SK-N-SH (cell line): ENCODE data around the gene GPR87. TPM values are rescaled to one million over a fixed set of nuclear protein-coding genes. Genes with fewer than 3 reads are reported as not detected.

Experiments used
- CTCF ChIA-PET: fragments of 300-600, 350-600 bp; formaldehyde crosslinking; extraction: SDS; loops from one replicate; lab custom pipeline; 2021; lab: Yijun Ruan, JAX
- POLR2A ChIA-PET: fragments of 350-600 bp; sonication (Branson Sonifier 250); formaldehyde crosslinking; extraction: SDS; loops from one replicate; lab custom pipeline; 2020; ENCODE audit warnings: antibody characterized with exemption, inconsistent platforms; lab: Yijun Ruan, JAX
- DNase-seq: peaks from one replicate; pipeline ENCODE4 v3.0.0; 2012
- H2AFZ ChIP-seq: fragments of 200-600 bp; sonication (generic); 2 replicates; pipeline ENCODE4 v1.8.1; 2016; ENCODE audit warnings: antibody characterized with exemption, mild to moderate bottlenecking, low read depth
- H3F3A ChIP-seq: fragments of 200-600 bp; sonication (generic); replicated peaks from 2 replicates; pipeline ENCODE3; 2016; ENCODE audit warnings: antibody characterized with exemption, mild to moderate bottlenecking; ENCODE audit not compliant: insufficient read depth
- H3K27ac ChIP-seq, 2 experiments: fragments of 200-500 bp in 1 of 2; fragments of 200-600 bp in 1 of 2; sonication (Bioruptor generic) in 1 of 2; sonication (generic), shearing (Covaris generic) in 1 of 2; 2 replicates each; pipeline versions ENCODE4 v1.5.1 to v1.6.1; 2014 to 2016; ENCODE audit warnings: low read depth in 2 of 2, inconsistent platforms in 1 of 2, low read length in 1 of 2, mild to moderate bottlenecking in 1 of 2, mixed read lengths in 1 of 2
- H3K27me3 ChIP-seq: fragments of 200-600 bp; sonication (generic), shearing (Covaris generic); 2 replicates; pipeline ENCODE4 v1.6.1; 2016; ENCODE audit warnings: mixed run types; ENCODE audit not compliant: insufficient read depth
- H3K36me3 ChIP-seq, 2 experiments: fragments of 200-500 bp in 1 of 2; fragments of 200-600 bp in 1 of 2; sonication (Bioruptor generic) in 1 of 2; sonication (generic) in 1 of 2; replicated peaks in 1 of 2; 2 replicates each; pipeline versions ENCODE3 to v1.5.1; 2014 to 2016; ENCODE audit warnings: low read length in 1 of 2, mild to moderate bottlenecking in 1 of 2; ENCODE audit not compliant: insufficient read depth in 2 of 2, control insufficient read depth in 1 of 2
- H3K4me1 ChIP-seq, 2 experiments: fragments of 200-500 bp in 1 of 2; fragments of 200-600 bp in 1 of 2; sonication (Bioruptor generic) in 1 of 2; sonication (generic), shearing (Covaris generic) in 1 of 2; 2 replicates each; pipeline versions ENCODE4 v1.5.1 to v1.6.1; 2014 to 2016; ENCODE audit warnings: low read depth in 1 of 2, low read length in 1 of 2, mixed run types in 1 of 2; ENCODE audit not compliant: insufficient read depth in 2 of 2, control insufficient read depth in 1 of 2
- H3K4me2 ChIP-seq: fragments of 200-600 bp; sonication (generic), shearing (Covaris generic); 2 replicates; pipeline ENCODE4 v1.6.1; 2017; ENCODE audit warnings: mixed run types
- H3K4me3 ChIP-seq, 2 experiments: fragments of 200-500 bp in 1 of 2; fragments of 200-600 bp in 1 of 2; sonication (Bioruptor generic) in 1 of 2; sonication (generic), shearing (Covaris generic) in 1 of 2; 2 replicates each; pipeline versions ENCODE4 v1.5.1 to v1.8.1; 2014 to 2016; ENCODE audit warnings: low read depth in 2 of 2, inconsistent platforms in 1 of 2, low read length in 1 of 2, mild to moderate bottlenecking in 1 of 2, mixed read lengths in 1 of 2, moderate library complexity in 1 of 2
- H3K79me2 ChIP-seq: fragments of 200-600 bp; sonication (generic); 2 replicates; pipeline ENCODE4 v1.8.1; 2017; ENCODE audit warnings: mild to moderate bottlenecking; ENCODE audit not compliant: insufficient read depth
- H3K9ac ChIP-seq: fragments of 200-600 bp; sonication (generic); 2 replicates; pipeline ENCODE4 v1.6.1; 2017; ENCODE audit warnings: mixed run types
- H3K9me2 ChIP-seq: fragments of 200-600 bp; sonication (generic); 2 replicates; pipeline ENCODE4 v1.6.1; 2017; ENCODE audit warnings: mixed run types
- H3K9me3 ChIP-seq: fragments of 200-600 bp; sonication (generic); 2 replicates; pipeline ENCODE4 v1.6.1; 2017; ENCODE audit warnings: mixed run types, mild to moderate bottlenecking, moderate library complexity
- H4K20me1 ChIP-seq: fragments of 200-600 bp; sonication (generic); 2 replicates; pipeline ENCODE4 v1.6.1; 2017; ENCODE audit warnings: mild to moderate bottlenecking, mixed run types; ENCODE audit not compliant: insufficient read depth
- CHD2 ChIP-seq: fragments of 150-350 bp; IDR thresholded peaks from 2 replicates; pipeline ENCODE4 v1.6.1; 2018; ENCODE audit warnings: low read length; ENCODE audit not compliant: partially characterized antibody
- ELF1 ChIP-seq: IDR thresholded peaks from 2 replicates; pipeline ENCODE4 v1.4.0; 2012
- EP300 ChIP-seq, 2 experiments: IDR thresholded peaks; 2 replicates each; pipeline versions ENCODE4 v1.4.0 to v1.6.1; 2012; ENCODE audit warnings: borderline replicate concordance in 1 of 2, low read depth in 1 of 2, low read length in 1 of 2
- EZH2phosphoT487 ChIP-seq: fragments of 200-600 bp; sonication (generic); IDR thresholded peaks from 2 replicates; pipeline ENCODE4 v1.6.1; 2017; ENCODE audit warnings: low read depth, mixed run types, mild to moderate bottlenecking, antibody characterized with exemption, moderate library complexity, borderline replicate concordance
- FOSL2 ChIP-seq: IDR thresholded peaks from 2 replicates; pipeline ENCODE4 v1.4.0; 2012; ENCODE audit warnings: low read depth, mild to moderate bottlenecking, moderate library complexity, borderline replicate concordance
- FOXJ3 ChIP-seq: sonication (generic); formaldehyde crosslinking; IDR thresholded peaks from 2 replicates; pipeline ENCODE4 v1.5.1; 2020; ENCODE audit warnings: mild to moderate bottlenecking, missing genetic modification reagents
- GATA2 ChIP-seq: sonication (generic); formaldehyde crosslinking; IDR thresholded peaks from 2 replicates; pipeline ENCODE4 v1.5.0; 2020; ENCODE audit warnings: mild to moderate bottlenecking, missing genetic modification reagents
- JUND ChIP-seq: IDR thresholded peaks from 2 replicates; pipeline ENCODE4 v1.4.0; 2012
- MEF2A ChIP-seq: IDR thresholded peaks from 2 replicates; pipeline ENCODE4 v1.4.0; 2012; ENCODE audit warnings: low read depth, borderline replicate concordance
- MXI1 ChIP-seq: IDR thresholded peaks from 2 replicates; pipeline ENCODE4 v1.6.1; 2012; ENCODE audit warnings: mild to moderate bottlenecking, low read depth, low read length, improper control_type of control experiment
- NFIC ChIP-seq: IDR thresholded peaks from 2 replicates; pipeline ENCODE4 v1.4.0; 2012; ENCODE audit warnings: borderline replicate concordance
- NRF1 ChIP-seq: IDR thresholded peaks from 2 replicates; pipeline ENCODE4 v1.6.1; 2012; ENCODE audit warnings: low read depth, mild to moderate bottlenecking, low read length
- POLR2AphosphoS5 ChIP-seq: IDR thresholded peaks from 2 replicates; pipeline ENCODE4 v1.6.1; 2012; ENCODE audit warnings: low read depth, low read length
- RCOR1 ChIP-seq: fragments of 150-350 bp; IDR thresholded peaks from 2 replicates; pipeline ENCODE4 v1.6.1; 2017; ENCODE audit warnings: antibody characterized with exemption, low read length
- SMC3 ChIP-seq: IDR thresholded peaks from 2 replicates; pipeline ENCODE4 v1.6.1; 2012; ENCODE audit warnings: low read depth, low read length, improper control_type of control experiment
- TAF1 ChIP-seq: IDR thresholded peaks from 2 replicates; pipeline ENCODE4 v1.6.1; 2012; ENCODE audit warnings: low read depth, mild to moderate bottlenecking, low read length, moderate library complexity, borderline replicate concordance
- TCF12 ChIP-seq: IDR thresholded peaks from 2 replicates; pipeline ENCODE4 v1.4.0; 2012
- WGBS: methylation state at CpG from one replicate; pipeline ENCODE4 v1.1.6; 2017; ENCODE audit warnings: low lambda C conversion rate; 5-methylcytosine and 5-hydroxymethylcytosine counted together
- polyA plus RNA-seq, 3 experiments: library from polyadenylated mRNA; depleted of rRNA; stranded (reverse); fragments of >200 nt; gene quantifications; 2 replicates each; pipeline ENCODE4 v1.2.3, GENCODE V29; 2012
- TF ChIP-seq, protein P1 (sequence below): fragments of 150-350 bp; IDR thresholded peaks from 2 replicates; pipeline ENCODE4 v1.6.1; 2017; ENCODE audit warnings: antibody characterized with exemption, low read length, low read depth, borderline replicate concordance
- TF ChIP-seq, protein P2 (sequence below): fragments of 150-350 bp; IDR thresholded peaks from 2 replicates; pipeline ENCODE4 v1.6.1; 2016; ENCODE audit warnings: mild to moderate bottlenecking, low read depth, low read length
- TF ChIP-seq, protein P3 (sequence below): IDR thresholded peaks from 2 replicates; pipeline ENCODE4 v1.4.0; 2012; ENCODE audit warnings: low read depth, borderline replicate concordance
- TF ChIP-seq, protein P4 (sequence below): IDR thresholded peaks from 2 replicates; pipeline ENCODE4; 2012
- TF ChIP-seq, protein P5 (sequence below): IDR thresholded peaks from 2 replicates; pipeline ENCODE4 v1.4.0; 2012; ENCODE audit warnings: low read depth

Gene GPR87
- polyA plus RNA-seq, 1 of the 3 experiments (the other 2 are of a cell fraction) = 2.3 TPM

DNA sequence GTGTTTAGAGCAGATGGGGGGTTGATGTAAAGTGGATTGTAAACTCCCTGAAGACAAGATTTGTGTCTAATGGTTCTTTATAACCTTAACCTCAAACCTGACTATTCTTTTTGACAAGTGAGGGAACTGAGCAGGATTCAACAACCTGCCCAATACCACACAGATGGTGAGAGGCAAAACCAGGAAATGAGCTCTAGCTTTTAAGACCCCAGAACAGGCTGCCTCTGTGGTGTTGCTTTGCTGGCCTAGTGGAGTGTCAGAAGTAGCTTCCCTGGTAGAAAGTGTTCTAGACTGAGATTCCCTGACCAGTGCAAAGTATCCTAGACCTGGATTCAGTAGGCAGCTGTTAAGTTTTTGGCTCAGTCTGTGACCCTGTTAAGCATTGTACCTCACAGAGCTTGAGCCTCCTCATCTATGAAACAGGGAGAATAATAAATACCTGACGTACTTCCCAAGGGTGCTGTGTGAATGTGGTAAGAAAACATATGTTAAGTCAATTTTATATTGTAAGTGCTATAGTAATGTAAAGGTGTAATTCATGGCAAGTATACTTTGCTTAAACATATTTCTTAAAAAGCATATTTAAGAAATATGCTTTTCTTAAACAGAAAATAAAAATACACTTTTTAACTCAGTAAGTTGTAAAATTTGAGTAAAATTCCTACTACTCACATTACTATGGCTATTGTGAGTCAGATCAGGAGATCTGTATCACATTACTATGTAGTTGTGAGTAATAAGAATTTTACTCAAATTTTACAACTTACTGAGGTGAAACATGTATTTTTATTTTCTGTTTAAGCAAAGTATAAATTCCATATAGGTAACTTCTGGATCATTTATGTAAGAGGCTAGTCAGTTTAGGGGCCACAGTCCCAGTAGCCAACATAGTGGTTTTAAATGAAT is 8.8 kb downstream of the GPR87 start:
- CTCF ChIA-PET = interaction anchor here (0.9 to 1.3 kb wide), 2 partner anchors 20 to 25 kb away, joined by 3 to 5 read pairs; no protein-coding TSS in a partner anchor
- H3K36me3 ChIP-seq = no peaks in the 10 kb centered on the region
- TF ChIP-seq, protein P1, sequence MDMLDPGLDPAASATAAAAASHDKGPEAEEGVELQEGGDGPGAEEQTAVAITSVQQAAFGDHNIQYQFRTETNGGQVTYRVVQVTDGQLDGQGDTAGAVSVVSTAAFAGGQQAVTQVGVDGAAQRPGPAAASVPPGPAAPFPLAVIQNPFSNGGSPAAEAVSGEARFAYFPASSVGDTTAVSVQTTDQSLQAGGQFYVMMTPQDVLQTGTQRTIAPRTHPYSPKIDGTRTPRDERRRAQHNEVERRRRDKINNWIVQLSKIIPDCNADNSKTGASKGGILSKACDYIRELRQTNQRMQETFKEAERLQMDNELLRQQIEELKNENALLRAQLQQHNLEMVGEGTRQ = no peak
- TF ChIP-seq NRF1 (no peak), JUND (peak; percentile 21; the same call in 1 of the 2 replicates), POLR2AphosphoS5 (no peak), RCOR1 (no peak), MEF2A (no peak), CHD2 (no peak), FOSL2 (peak; percentile 40; the same call in 1 of the 2 replicates), MXI1 (no peak), SMC3 (no peak), TCF12 (0 out of 2 replicates have a peak, but pooled peaks have one; percentile 16), EP300 (IDR thresholded peaks at IDR 0.05; ENCODE audit: borderline replicate concordance in 1 of 2, low read depth in 1 of 2, low read length in 1 of 2) (0 out of 4 replicates have a peak, but pooled peaks of 1 of the 2 experiments have one; percentile 22), GATA2 (CRISPR knock-in tag) (no peak), NFIC (no peak), ELF1 (no peak), FOXJ3 (CRISPR knock-in tag) (no peak), EZH2phosphoT487 (no peak), TAF1 (no peak)
- TF ChIP-seq, protein P2, sequence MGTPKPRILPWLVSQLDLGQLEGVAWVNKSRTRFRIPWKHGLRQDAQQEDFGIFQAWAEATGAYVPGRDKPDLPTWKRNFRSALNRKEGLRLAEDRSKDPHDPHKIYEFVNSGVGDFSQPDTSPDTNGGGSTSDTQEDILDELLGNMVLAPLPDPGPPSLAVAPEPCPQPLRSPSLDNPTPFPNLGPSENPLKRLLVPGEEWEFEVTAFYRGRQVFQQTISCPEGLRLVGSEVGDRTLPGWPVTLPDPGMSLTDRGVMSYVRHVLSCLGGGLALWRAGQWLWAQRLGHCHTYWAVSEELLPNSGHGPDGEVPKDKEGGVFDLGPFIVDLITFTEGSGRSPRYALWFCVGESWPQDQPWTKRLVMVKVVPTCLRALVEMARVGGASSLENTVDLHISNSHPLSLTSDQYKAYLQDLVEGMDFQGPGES = no peak
- TF ChIP-seq, protein P3, sequence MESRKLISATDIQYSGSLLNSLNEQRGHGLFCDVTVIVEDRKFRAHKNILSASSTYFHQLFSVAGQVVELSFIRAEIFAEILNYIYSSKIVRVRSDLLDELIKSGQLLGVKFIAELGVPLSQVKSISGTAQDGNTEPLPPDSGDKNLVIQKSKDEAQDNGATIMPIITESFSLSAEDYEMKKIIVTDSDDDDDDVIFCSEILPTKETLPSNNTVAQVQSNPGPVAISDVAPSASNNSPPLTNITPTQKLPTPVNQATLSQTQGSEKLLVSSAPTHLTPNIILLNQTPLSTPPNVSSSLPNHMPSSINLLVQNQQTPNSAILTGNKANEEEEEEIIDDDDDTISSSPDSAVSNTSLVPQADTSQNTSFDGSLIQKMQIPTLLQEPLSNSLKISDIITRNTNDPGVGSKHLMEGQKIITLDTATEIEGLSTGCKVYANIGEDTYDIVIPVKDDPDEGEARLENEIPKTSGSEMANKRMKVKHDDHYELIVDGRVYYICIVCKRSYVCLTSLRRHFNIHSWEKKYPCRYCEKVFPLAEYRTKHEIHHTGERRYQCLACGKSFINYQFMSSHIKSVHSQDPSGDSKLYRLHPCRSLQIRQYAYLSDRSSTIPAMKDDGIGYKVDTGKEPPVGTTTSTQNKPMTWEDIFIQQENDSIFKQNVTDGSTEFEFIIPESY = no peak
- TF ChIP-seq, protein P4, sequence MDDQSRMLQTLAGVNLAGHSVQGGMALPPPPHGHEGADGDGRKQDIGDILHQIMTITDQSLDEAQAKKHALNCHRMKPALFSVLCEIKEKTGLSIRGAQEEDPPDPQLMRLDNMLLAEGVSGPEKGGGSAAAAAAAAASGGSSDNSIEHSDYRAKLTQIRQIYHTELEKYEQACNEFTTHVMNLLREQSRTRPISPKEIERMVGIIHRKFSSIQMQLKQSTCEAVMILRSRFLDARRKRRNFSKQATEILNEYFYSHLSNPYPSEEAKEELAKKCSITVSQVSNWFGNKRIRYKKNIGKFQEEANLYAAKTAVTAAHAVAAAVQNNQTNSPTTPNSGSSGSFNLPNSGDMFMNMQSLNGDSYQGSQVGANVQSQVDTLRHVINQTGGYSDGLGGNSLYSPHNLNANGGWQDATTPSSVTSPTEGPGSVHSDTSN = no peak
- TF ChIP-seq, protein P5, sequence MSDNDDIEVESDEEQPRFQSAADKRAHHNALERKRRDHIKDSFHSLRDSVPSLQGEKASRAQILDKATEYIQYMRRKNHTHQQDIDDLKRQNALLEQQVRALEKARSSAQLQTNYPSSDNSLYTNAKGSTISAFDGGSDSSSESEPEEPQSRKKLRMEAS = no peak
- no peak overlapping the region for H3K9ac ChIP-seq
- no peaks in the 10 kb centered on the region for H3K9me3 ChIP-seq
- peaks cover 0 to 13% of the 10 kb centered on the region in 2 experiments; a peak in 2 of 4 replicates for H3K4me1 ChIP-seq
- no peaks in the 10 kb centered on the region for H4K20me1 ChIP-seq
- H3K9me2 ChIP-seq = no peaks in the 10 kb centered on the region
- no peak overlapping the region for H3K4me3 ChIP-seq
- 85% methylated on average over 1 of the region's 1 CpG for WGBS
- peaks cover 18% of the 10 kb centered on the region for H3F3A ChIP-seq
- POLR2A ChIA-PET = interaction anchor here (0.7 kb wide), 1 partner anchor 18 kb away, joined by 3 read pairs; no protein-coding TSS in a partner anchor
- H3K4me2 ChIP-seq = no peak overlapping the region
- H3K27me3 ChIP-seq = no peaks in the 10 kb centered on the region; the same call in 1 of the 2 replicates
- H3K27ac ChIP-seq = no peak overlapping the region; a peak in 1 of 4 replicates
- H3K79me2 ChIP-seq = no peaks in the 10 kb centered on the region
- H2AFZ ChIP-seq = no peak overlapping the region
- no peak for DNase-seq
